Measurements from ENCODE around the gene ZNF556.
A peak's percentile ranks its signal among the peaks of the same experiment; 100 is the strongest.
"Not testable (repeated sequence)": the region's sequence is repeated elsewhere in the genome, so short reads cannot be mapped to it uniquely, and the experiment has no call there.

The ZNF556 gene

DNA sequence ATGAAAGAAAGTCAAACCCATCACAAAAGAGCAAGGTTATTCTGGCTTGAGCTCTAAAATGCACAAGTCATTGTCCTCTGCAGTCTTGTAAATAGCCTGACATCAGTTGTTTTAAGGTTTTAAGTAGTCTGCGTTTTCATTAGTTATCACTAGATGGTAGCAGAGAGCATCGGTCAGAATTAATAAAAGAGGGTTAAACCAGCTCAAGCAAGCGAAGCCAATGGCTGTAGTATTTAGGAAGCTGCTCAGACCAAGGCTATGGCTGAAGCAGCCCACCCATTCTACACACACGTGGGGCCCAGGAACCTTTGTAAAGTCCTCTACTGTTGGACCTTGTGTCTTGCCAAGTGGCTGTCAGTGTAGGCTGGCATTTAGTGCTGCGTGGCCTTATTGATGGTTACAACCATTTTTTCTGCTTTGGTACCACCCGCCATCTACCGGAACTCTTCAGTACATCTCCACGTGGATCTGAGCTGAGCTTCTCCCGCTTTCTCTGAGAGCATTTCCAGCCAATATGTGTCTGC lies 20.3 kb downstream of the ZNF556 start:
- TF ChIP-seq, protein P1, sequence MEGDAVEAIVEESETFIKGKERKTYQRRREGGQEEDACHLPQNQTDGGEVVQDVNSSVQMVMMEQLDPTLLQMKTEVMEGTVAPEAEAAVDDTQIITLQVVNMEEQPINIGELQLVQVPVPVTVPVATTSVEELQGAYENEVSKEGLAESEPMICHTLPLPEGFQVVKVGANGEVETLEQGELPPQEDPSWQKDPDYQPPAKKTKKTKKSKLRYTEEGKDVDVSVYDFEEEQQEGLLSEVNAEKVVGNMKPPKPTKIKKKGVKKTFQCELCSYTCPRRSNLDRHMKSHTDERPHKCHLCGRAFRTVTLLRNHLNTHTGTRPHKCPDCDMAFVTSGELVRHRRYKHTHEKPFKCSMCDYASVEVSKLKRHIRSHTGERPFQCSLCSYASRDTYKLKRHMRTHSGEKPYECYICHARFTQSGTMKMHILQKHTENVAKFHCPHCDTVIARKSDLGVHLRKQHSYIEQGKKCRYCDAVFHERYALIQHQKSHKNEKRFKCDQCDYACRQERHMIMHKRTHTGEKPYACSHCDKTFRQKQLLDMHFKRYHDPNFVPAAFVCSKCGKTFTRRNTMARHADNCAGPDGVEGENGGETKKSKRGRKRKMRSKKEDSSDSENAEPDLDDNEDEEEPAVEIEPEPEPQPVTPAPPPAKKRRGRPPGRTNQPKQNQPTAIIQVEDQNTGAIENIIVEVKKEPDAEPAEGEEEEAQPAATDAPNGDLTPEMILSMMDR (IDR thresholded peaks at IDR 0.05; ENCODE audit: low read length, missing control alignments), result peak; percentile 69
- H3K4me3 ChIP-seq (replicated peaks; ENCODE audit: low read depth, low read length), result no peak overlapping the region
- peak; percentile 85 for DNase-seq (ENCODE audit: low read depth)

DNA sequence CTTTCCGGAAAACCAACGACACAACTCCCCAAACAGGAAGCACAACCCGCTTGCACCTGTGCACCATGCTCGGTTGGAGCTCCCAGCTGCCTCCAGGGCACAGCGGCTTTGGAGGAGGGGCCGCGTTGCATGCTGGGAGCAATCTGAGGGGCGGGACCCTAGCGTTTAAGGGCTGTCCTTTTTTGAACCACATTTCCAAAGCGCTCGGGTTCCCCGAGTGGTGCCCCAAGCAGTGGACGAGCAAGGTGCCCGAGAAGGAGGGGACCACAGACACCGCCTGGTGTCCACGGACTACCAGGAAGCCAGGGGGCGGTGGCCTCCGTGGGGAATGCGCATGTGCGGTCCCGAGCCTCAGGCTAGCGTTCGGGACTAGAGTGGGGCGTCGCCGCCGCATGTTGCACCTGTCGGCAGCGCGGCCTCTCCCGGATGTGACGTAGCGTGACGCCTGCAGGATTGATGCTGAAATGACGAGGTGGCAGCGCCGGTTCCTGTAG lies 21.6 kb downstream of the ZNF556 start:
- DNase-seq (ENCODE audit: low read depth), result no peak
- H3K4me3 ChIP-seq (replicated peaks; ENCODE audit: low read depth, low read length), result peak overlapping the region; percentile 5

DNA sequence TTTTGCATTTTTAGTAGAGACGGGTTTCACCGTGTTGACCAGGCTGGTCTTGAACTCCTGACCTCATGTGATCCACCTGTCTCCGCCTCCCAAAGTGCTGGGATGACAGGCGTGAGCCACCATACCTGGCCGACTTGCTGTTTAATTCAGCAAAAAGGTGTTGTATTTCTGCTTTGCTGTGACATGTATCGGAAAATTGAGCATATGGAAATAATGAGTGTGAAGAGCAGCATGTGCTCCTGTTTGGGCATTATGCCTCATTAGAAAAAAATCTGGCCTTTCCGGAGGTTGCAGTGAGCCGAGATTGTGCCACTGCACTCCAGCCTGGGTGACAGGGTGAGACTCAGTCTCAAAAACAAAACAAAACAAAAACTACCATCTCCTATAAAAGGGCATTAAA lies 23.4 kb downstream of the ZNF556 start:
- H3K4me3 ChIP-seq (replicated peaks; ENCODE audit: low read depth, low read length); DNase-seq (ENCODE audit: low read depth): not testable (repeated sequence)

More for the DNA sequence above, 21.6 kb downstream of the ZNF556 start:
- TF ChIP-seq, protein P1 (IDR thresholded peaks at IDR 0.05; ENCODE audit: low read length, missing control alignments), result no peak

DNA sequence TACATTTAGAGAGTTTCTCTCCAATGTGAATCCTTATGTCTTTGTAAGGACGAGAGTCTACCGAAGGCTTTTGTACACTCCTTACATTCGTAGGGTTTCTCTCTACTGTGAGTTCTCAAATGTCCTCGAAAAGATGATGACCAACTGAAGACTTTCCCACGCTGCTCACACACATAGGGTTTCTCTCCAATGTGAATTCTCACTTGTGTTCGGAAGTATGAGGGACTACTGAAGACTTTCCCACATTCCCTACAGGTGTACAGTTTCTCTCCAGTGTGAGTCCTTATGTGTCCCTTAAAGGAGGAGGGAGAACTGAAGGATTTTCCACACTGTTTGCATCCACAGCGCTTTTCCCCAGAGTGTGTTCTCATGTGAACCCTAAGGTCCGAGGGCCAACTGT lies 29.6 kb downstream of the ZNF556 start:
- no peak overlapping the region for H3K4me3 ChIP-seq (replicated peaks; ENCODE audit: low read depth, low read length)
- TF ChIP-seq, protein P1 (IDR thresholded peaks at IDR 0.05; ENCODE audit: low read length, missing control alignments), result no peak
- no peak for DNase-seq (ENCODE audit: low read depth)

DNA sequence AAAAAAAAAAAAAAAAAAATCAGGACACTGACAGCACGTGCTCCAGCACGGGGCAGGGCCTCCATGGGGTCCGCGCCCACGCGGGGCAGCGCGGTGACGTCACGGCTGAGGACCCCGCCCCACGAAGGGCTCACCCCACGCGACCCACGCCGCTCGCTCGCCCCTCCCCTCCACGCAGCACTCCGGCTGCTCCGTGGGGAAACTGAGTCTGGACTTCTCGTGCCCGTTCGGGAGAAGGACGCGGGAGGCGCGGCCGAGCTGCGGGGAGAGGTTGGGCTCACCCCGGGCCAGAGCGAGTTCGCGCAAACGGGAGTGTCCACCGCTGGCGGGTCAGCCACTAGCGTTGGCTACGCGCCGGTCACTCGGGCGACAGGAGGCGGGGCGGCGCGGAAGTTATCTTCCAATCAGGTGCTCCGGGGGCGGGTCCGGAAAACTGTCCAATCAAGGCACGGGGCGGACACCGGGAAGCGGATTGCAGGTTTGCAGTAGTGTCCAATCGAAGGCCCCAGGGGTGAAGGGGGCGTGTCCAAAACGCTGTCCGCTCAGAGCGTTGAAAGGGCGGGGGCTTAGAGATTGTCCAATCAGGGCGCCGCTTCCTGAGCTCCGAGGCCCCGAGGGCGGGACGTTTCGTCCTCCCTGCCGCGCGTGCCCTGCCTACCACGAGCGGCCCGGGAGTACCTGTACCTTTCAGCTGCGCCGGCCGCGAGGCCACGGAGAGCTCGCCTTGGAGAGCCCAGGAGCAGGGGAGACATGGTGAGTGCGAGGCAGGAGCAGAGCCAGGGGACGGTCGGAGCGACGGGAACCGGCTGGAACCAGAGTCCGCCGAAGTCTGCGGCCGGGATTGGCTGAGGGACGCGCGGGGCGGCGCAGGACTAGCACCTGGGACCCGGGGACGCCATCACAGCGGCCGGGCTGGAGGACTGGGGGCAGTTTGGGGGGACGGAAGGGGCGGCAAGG lies 33.4 kb downstream of the ZNF556 start, which contains the start of gene ZNF57:
TSS of gene ZNF57 (plus strand) at position 633 of the 957 bp plus-strand sequence. CDS start at position 751, 118 bp downstream.
- DNase-seq (ENCODE audit: low read depth), result peak; percentile 100
- TF ChIP-seq, protein P1 (IDR thresholded peaks at IDR 0.05; ENCODE audit: low read length, missing control alignments), result no peak
- peak within 1 kb of the TSS; percentile 84 for H3K4me3 ChIP-seq (replicated peaks; ENCODE audit: low read depth, low read length)

DNA sequence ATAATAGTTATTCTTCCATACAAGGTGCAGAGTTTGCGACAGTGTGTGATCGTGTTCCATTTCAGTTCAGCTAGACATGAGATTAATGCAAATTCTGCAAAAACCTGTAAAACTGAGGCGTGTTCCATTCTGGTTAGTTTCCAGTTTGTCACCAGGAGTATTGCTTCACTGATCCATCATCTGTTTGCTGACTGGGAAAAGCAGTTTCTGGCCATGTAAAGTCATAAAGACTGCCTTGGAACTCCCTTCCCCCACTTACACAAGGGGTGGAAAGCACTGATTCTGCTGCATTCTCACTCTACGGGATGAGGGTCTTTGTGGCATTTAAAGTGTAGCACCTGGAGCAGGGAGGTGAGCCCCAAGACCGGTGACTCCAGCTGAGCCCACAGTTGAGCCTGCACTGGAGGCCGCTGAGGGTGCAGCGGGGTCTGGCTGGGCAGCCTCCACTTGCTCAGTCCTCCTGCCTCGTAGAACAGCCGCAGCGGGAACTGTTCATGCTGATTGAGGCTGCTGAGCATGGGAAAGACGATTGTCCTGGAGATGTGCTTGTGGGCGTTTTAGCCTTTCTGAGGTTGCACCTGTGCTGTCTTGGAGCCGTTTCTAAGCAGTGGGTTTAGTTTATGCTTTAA lies 35.6 kb downstream of the ZNF556 start:
- no peak overlapping the region for H3K4me3 ChIP-seq (replicated peaks; ENCODE audit: low read depth, low read length)
- no peak for DNase-seq (ENCODE audit: low read depth)
- TF ChIP-seq, protein P1 (IDR thresholded peaks at IDR 0.05; ENCODE audit: low read length, missing control alignments), result no peak

DNA sequence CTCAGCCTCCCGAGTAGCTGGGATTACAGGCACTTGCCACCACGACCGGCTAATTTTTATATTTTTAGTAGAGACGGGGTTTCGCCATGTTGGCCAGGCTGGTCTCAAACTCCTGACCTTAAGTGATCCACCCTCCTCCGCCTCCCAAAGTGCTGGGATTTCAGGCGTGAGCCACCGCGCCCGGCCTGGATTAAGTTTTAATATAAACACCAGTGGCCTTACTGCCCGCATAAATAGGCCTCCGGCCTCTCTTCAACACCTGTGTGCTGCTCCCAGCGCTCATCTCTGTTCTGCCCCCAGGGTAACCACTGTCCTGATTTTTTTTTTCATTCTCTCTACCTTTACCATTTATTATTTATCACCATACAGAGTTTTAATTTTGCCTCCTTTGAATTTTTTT lies 36.2 kb downstream of the ZNF556 start:
- not testable (repeated sequence) for H3K4me3 ChIP-seq (replicated peaks; ENCODE audit: low read depth, low read length); DNase-seq (ENCODE audit: low read depth)

Measured in fibroblast of pulmonary artery (primary cell).